Right cardiac atrium (tissue), 5 donors: ENCODE measurements around the gene PPRC1. TPM values are rescaled to one million over a fixed set of nuclear protein-coding genes. Genes with fewer than 3 reads are reported as not detected.

Experiments
- ATAC-seq, 2 donors: fragments of 200-7000 bp; cut with Tn5 transposase; one replicate each; pipeline versions ENCODE4 v1.8.0 to v1.9.1; 2020; ENCODE audit warnings: moderate library complexity in 2 of 2, mild to moderate bottlenecking in 1 of 2
- DNase-seq, 3 donors: peaks; one replicate each; pipeline ENCODE4 v3.0.0-alpha.2; 2020
- H3K27ac ChIP-seq: one replicate; pipeline ENCODE4 v1.5.1; 2013; ENCODE audit warnings: mild to moderate bottlenecking, low read length, control low read depth, moderate library complexity
- H3K27me3 ChIP-seq: one replicate; pipeline ENCODE4 v1.6.1; 2013; ENCODE audit not compliant: control insufficient read depth, insufficient read depth
- H3K4me1 ChIP-seq: one replicate; pipeline ENCODE4 v1.6.1; 2013; ENCODE audit warnings: low read length; ENCODE audit not compliant: control insufficient read depth, insufficient read depth
- H3K4me3 ChIP-seq: one replicate; pipeline ENCODE4 v1.5.1; 2013; ENCODE audit warnings: low read length, control low read depth
- H3K9me3 ChIP-seq: one replicate; pipeline ENCODE4 v1.6.1; 2013; ENCODE audit warnings: low read length; ENCODE audit not compliant: control insufficient read depth
- WGBS: extraction: QIAGEN DNeasy Blood & Tissue Kit; methylation state at CpG from one replicate; pipeline ENCODE4 v1.1.7; 2013; 5-methylcytosine and 5-hydroxymethylcytosine counted together
- intact Hi-C, 4 donors: fragments of 100-400 bp; cut with DNase I; formaldehyde crosslinking; loops; one replicate each; pipeline versions ENCODE4 v1.11.0 to v1.14.0; 2022 to 2023
- polyA plus RNA-seq: library from polyadenylated mRNA; stranded (reverse); fragments of 200-250 nt; gene quantifications from one replicate; pipeline ENCODE4 v1.2.3, GENCODE V29; 2013
- total RNA-seq, 4 donors: library from RNA; stranded (reverse); fragmentation: NEBNext Ultra II Directional; extraction: Animal tissue kit (Norgen Biotek cat#: 25700); gene quantifications; one replicate each; pipeline ENCODE4 v1.2.1, GENCODE V29; 2021
- donor health status: healthy with polysubstance abuse.
- donor health status: DM: no; HTN: yes; CAD: no.
- donor health status: DM: no; HTN: no; CAD: no.
- donor health status: DM: no; HTN: yes; CAD: no; lungs with severe emphysema.
- donor health status: DM: yes; HTN: yes; CAD: no.

PPRC1 gene
- total and polyA plus RNA-seq, 5 donors: 11.6 to 28.3 (median 15.0) TPM

GRCh38 chr10:102195296-102195870 is 62.5 kb downstream of the PPRC1 start:
- WGBS: 76% methylated on average over 6 of the region's 6 CpGs
- H3K4me1 ChIP-seq: no peaks in the 10 kb centered on the region
- DNase-seq (no peak), ATAC-seq (no peak)
- no peaks in the 10 kb centered on the region for H3K9me3 ChIP-seq
- no peak overlapping the region for H3K27ac ChIP-seq
- H3K4me3 ChIP-seq: no peak overlapping the region
- H3K27me3 ChIP-seq: no peaks in the 10 kb centered on the region
- intact Hi-C loops: no loop called here

- Histone ChIP-seq H3K27ac (no peak overlapping the region), H3K4me3 (no peak overlapping the region), H3K4me1 (no peaks in the 10 kb centered on the region), H3K9me3 (no peaks in the 10 kb centered on the region), H3K27me3 (no peaks in the 10 kb centered on the region)
- intact Hi-C loops: no loop called here
- 64% methylated on average over 2 of the region's 2 CpGs for WGBS
- ATAC-seq (no peak), DNase-seq (no peak)
Observed at GRCh38 chr10:102196893-102197292, 64.1 kb downstream of the PPRC1 start.

- no peaks in the 10 kb centered on the region for H3K4me1 ChIP-seq
- intact Hi-C loops: no loop called here
- DNase-seq: no peak
- no peaks in the 10 kb centered on the region for H3K27me3 ChIP-seq
- H3K27ac ChIP-seq: no peak overlapping the region
- 65% methylated on average over 2 of the region's 2 CpGs for WGBS
- no peak for ATAC-seq
- H3K4me3 ChIP-seq: no peak overlapping the region
- H3K9me3 ChIP-seq: no peaks in the 10 kb centered on the region
Observed at GRCh38 chr10:102198027-102198426, 65.2 kb downstream of the PPRC1 start.

Other genes with a start within 250 kb of the PPRC1 start
- 10 to 100 TPM; 43.2 to 87.3 (median 53.7) TPM for gene ARMH3, start 76.9 kb upstream of the PPRC1 start, total RNA-seq
- 38.1 TPM for gene ARMH3, start 76.9 kb upstream of the PPRC1 start, polyA plus RNA-seq
- 10 to 100 TPM; 10.5 to 12.0 (median 11.1) TPM for gene HPS6, start 67.7 kb upstream of the PPRC1 start, total RNA-seq
- gene HPS6, start 67.7 kb upstream of the PPRC1 start, polyA plus RNA-seq: 8.6 TPM
- 10 to 100 TPM; 48.7 to 90.9 (median 70.3) TPM for gene LDB1, start 12.7 kb upstream of the PPRC1 start, total RNA-seq
- 45.5 TPM for gene LDB1, start 12.7 kb upstream of the PPRC1 start, polyA plus RNA-seq
- gene NOLC1, start 19.3 kb downstream of the PPRC1 start, total RNA-seq: 10 to 100 TPM; 28.8 to 38.0 (median 31.7) TPM
- 18.4 TPM for gene NOLC1, start 19.3 kb downstream of the PPRC1 start, polyA plus RNA-seq
- gene ELOVL3, start 93.3 kb downstream of the PPRC1 start, total RNA-seq: under 1 TPM; 0.17 to 0.56 (median 0.32) TPM
- gene ELOVL3, start 93.3 kb downstream of the PPRC1 start, polyA plus RNA-seq: 0.18 TPM
- gene PITX3, start 108.5 kb downstream of the PPRC1 start, total RNA-seq: under 1 TPM; 0.25 to 0.82 (median 0.29) TPM
- 0.52 TPM for gene PITX3, start 108.5 kb downstream of the PPRC1 start, polyA plus RNA-seq
- gene GBF1, start 112.5 kb downstream of the PPRC1 start, total RNA-seq: 10 to 100 TPM; 34.9 to 43.3 (median 36.9) TPM
- gene GBF1, start 112.5 kb downstream of the PPRC1 start, polyA plus RNA-seq: 17.2 TPM